Esophagus muscularis mucosa (tissue), 4 donors: ENCODE results near the gene RRAGC. TPM values are rescaled to one million over a fixed set of nuclear protein-coding genes. Genes with fewer than 3 reads are reported as not detected.

Experiments used
- DNase-seq: peaks from one replicate; pipeline ENCODE4 v3.0.0-alpha.2; 2017; ENCODE audit errors: extremely low spot score
- H3K27ac ChIP-seq, 4 donors: fragments of 200-600 bp; sonication (generic); replicated peaks in 1 of 4; 1 replicate in 3 of 4; 2 replicates in 1 of 4; pipeline ENCODE4 v1.5.1; 2016 to 2019; ENCODE audit warnings: mild to moderate bottlenecking in 1 of 4
- H3K27me3 ChIP-seq, 4 donors: fragments of 200-600 bp; sonication (generic); one replicate each; pipeline versions ENCODE4 v1.5.1 to v1.6.0; 2016 to 2019
- H3K36me3 ChIP-seq, 4 donors: fragments of 200-600 bp; sonication (generic); one replicate each; pipeline ENCODE4 v1.5.1; 2016 to 2019
- H3K4me1 ChIP-seq, 4 donors: fragments of 200-600 bp; sonication (generic); one replicate each; pipeline ENCODE4 v1.5.1; 2016 to 2019
- H3K4me3 ChIP-seq, 4 donors: fragments of 200-600 bp; sonication (generic); 1 replicate in 2 of 4; 2 replicates in 2 of 4; pipeline ENCODE4 v1.5.1; 2016 to 2019; ENCODE audit warnings: mild to moderate bottlenecking in 4 of 4, moderate library complexity in 1 of 4
- H3K9me3 ChIP-seq, 4 donors: fragments of 200-600 bp; sonication (generic); 1 replicate in 3 of 4; 2 replicates in 1 of 4; pipeline ENCODE4 v1.5.1; 2016 to 2019
- CTCF ChIP-seq, 3 experiments: fragments of 200-600 bp in 2 of 3; fragments of 450-650 bp in 1 of 3; sonication (generic) in 2 of 3; IDR thresholded peaks; one replicate each; pipeline ENCODE4 v1.5.1; 2017 to 2019; ENCODE audit warnings: antibody characterized with exemption in 3 of 3, mild to moderate bottlenecking in 2 of 3, moderate library complexity in 1 of 3
- EP300 ChIP-seq: sonication (generic); formaldehyde crosslinking; IDR thresholded peaks from one replicate; pipeline ENCODE4 v1.6.1; 2017; ENCODE audit warnings: antibody characterized with exemption
- POLR2A ChIP-seq: fragments of 450-650 bp; IDR thresholded peaks from one replicate; pipeline ENCODE4 v1.6.1; 2017; ENCODE audit warnings: antibody characterized with exemption, moderate library complexity, mild to moderate bottlenecking, low read depth
- POLR2AphosphoS5 ChIP-seq, 2 donors: sonication (generic); formaldehyde crosslinking; IDR thresholded peaks; one replicate each; pipeline ENCODE4 v1.6.1; 2017; ENCODE audit warnings: antibody characterized with exemption in 2 of 2
- WGBS: methylation state at CpG from one replicate; pipeline ENCODE4 v1.1.5; 2018; 5-methylcytosine and 5-hydroxymethylcytosine counted together
- intact Hi-C: fragments of 100-400 bp; cut with DNase I; formaldehyde crosslinking; loops from one replicate; pipeline ENCODE4 v1.15.1; 2023
- total RNA-seq, 4 donors: library from RNA; depleted of rRNA; stranded (reverse); fragments of >200 nt; gene quantifications; one replicate each; pipeline versions ENCODE4 v1.1.0 to v1.2.1, GENCODE V29; 2016

Gene RRAGC
- total RNA-seq, 4 donors from 2014 or later, result 18.3 to 26.3 (median 22.4) TPM

- Histone ChIP-seq H3K4me3 (no peak overlapping the region), H3K27me3 (peaks cover 0 to 52% (median 19%) of the 10 kb centered on the region in 4 donors), H3K4me1 (peaks cover 3 to 14% (median 12%) of the 10 kb centered on the region in 4 donors), H3K36me3 (no peaks in the 10 kb centered on the region), H3K27ac (no peak overlapping the region), H3K9me3 (no peaks in the 10 kb centered on the region)
- 88% methylated on average over 12 of the region's 16 CpGs for WGBS
- DNase-seq, result no peak
- intact Hi-C loops, result no loop called here
- TF ChIP-seq CTCF (IDR thresholded peaks at IDR 0.05) (no peak), EP300 (no peak), POLR2AphosphoS5 (IDR thresholded peaks at IDR 0.05) (no peak), POLR2A (no peak)
These were observed 58.6 kb downstream of the RRAGC start for GRCh38 chr1:38800720-38801671.

- TF ChIP-seq POLR2A (no peak), EP300 (no peak), CTCF (IDR thresholded peaks at IDR 0.05) (no peak)
- Histone ChIP-seq H3K4me1 (no peaks in the 10 kb centered on the region), H3K4me3 (no peak overlapping the region), H3K27me3 (peaks cover 0 to 52% (median 7%) of the 10 kb centered on the region in 4 donors), H3K36me3 (no peaks in the 10 kb centered on the region), H3K27ac (no peak overlapping the region), H3K9me3 (peaks cover 0 to 27% (median 21%) of the 10 kb centered on the region in 4 donors)
- DNase-seq, result no peak
- intact Hi-C loops, result no loop called here
These were observed 66.3 kb downstream of the RRAGC start for GRCh38 chr1:38793299-38793698.

GRCh38 chr1:38791892-38792291 lies 67.7 kb downstream of the RRAGC start:
- peaks cover 0 to 27% (median 21%) of the 10 kb centered on the region in 4 donors for H3K9me3 ChIP-seq
- DNase-seq, result no peak
- peaks cover 0 to 65% (median 7%) of the 10 kb centered on the region in 4 donors for H3K27me3 ChIP-seq
- H3K4me1 ChIP-seq, result no peaks in the 10 kb centered on the region
- no peak for TF ChIP-seq POLR2AphosphoS5 (IDR thresholded peaks at IDR 0.05)
- no peak for TF ChIP-seq POLR2A
- no peak for TF ChIP-seq EP300
- no peak for TF ChIP-seq CTCF (IDR thresholded peaks at IDR 0.05)
- H3K27ac ChIP-seq, result no peak overlapping the region
- WGBS, result 67% methylated on average over 1 of the region's 1 CpG
- H3K36me3 ChIP-seq, result no peaks in the 10 kb centered on the region
- intact Hi-C loops, result no loop called here
- H3K4me3 ChIP-seq, result no peak overlapping the region

GRCh38 chr1:38791164-38791515 lies 68.4 kb downstream of the RRAGC start:
- peaks cover 0 to 73% (median 7%) of the 10 kb centered on the region in 4 donors for H3K27me3 ChIP-seq
- intact Hi-C loops, result no loop called here
- no peak for TF ChIP-seq POLR2AphosphoS5 (IDR thresholded peaks at IDR 0.05)
- no peak for TF ChIP-seq EP300
- TF ChIP-seq POLR2A, result no peak

GRCh38 chr1:38790422-38791163 lies 69.0 kb downstream of the RRAGC start:
- intact Hi-C loops, result no loop called here
- TF ChIP-seq POLR2A (no peak), POLR2AphosphoS5 (IDR thresholded peaks at IDR 0.05) (no peak), CTCF (IDR thresholded peaks at IDR 0.05) (no peak), EP300 (no peak)
- no peaks in the 10 kb centered on the region for H3K4me1 ChIP-seq
- H3K27me3 ChIP-seq, result peaks cover 0 to 78% (median 7%) of the 10 kb centered on the region in 4 donors
- 92% methylated on average over 6 of the region's 6 CpGs for WGBS
- H3K9me3 ChIP-seq, result peaks cover 0 to 27% (median 21%) of the 10 kb centered on the region in 4 donors
- H3K36me3 ChIP-seq, result no peaks in the 10 kb centered on the region
- DNase-seq, result no peak
- no peak overlapping the region for H3K4me3 ChIP-seq
- no peak overlapping the region for H3K27ac ChIP-seq

More at GRCh38 chr1:38791164-38791515, 68.4 kb downstream of the RRAGC start:
- Histone ChIP-seq H3K27ac (no peak overlapping the region), H3K36me3 (no peaks in the 10 kb centered on the region), H3K9me3 (peaks cover 0 to 27% (median 21%) of the 10 kb centered on the region in 4 donors), H3K4me3 (no peak overlapping the region), H3K4me1 (no peaks in the 10 kb centered on the region)
- DNase-seq, result no peak
